Lower lobe of right lung (tissue), 2 donors: Measurements from ENCODE around the gene DDX39A. TPM values are rescaled to one million over a fixed set of nuclear protein-coding genes. Genes with fewer than 3 reads are reported as not detected.

Source experiments
- ATAC-seq, 2 donors: fragments of 200-7000 bp; cut with Tn5 transposase; one replicate each; pipeline ENCODE4 v1.9.1; 2020 to 2022; ENCODE audit warnings: mild to moderate bottlenecking in 2 of 2, moderate library complexity in 2 of 2
- DNase-seq: peaks from one replicate; pipeline ENCODE4 v3.0.0-alpha.2; 2020
- H3K27ac ChIP-seq: fragments of 200-600 bp; one replicate; pipeline ENCODE4 v1.8.0; 2022
- H3K27me3 ChIP-seq: fragments of 200-600 bp; one replicate; pipeline ENCODE4 v1.8.0; 2022; ENCODE audit warnings: low read depth
- H3K36me3 ChIP-seq: fragments of 200-600 bp; one replicate; pipeline ENCODE4 v1.8.0; 2022; ENCODE audit warnings: mild to moderate bottlenecking
- H3K4me1 ChIP-seq: fragments of 200-600 bp; one replicate; pipeline ENCODE4 v1.8.0; 2022
- H3K4me3 ChIP-seq: fragments of 200-600 bp; one replicate; pipeline ENCODE4 v1.8.0; 2022; ENCODE audit warnings: mild to moderate bottlenecking
- H3K9me3 ChIP-seq: fragments of 200-600 bp; one replicate; pipeline ENCODE4 v1.8.0; 2022
- intact Hi-C: fragments of 100-400 bp; cut with DNase I; formaldehyde crosslinking; loops from one replicate; pipeline ENCODE4 v1.11.0; 2022
- total RNA-seq: library from RNA; stranded (reverse); fragmentation: NEBNext Ultra II Directional; extraction: Animal tissue kit (Norgen Biotek cat#: 25700); gene quantifications from one replicate; pipeline ENCODE4 v1.2.1, GENCODE V29; 2021
- TF ChIP-seq, protein P1 (sequence below): fragments of 200-600 bp; IDR thresholded peaks from one replicate; pipeline ENCODE4 v1.8.0; 2022; ENCODE audit warnings: antibody characterized with exemption, mild to moderate bottlenecking
- donor health status: DM: no; HTN: yes; CAD: no; lungs with severe emphysema.

The DDX39A gene
- total RNA-seq, 1 donor from 2014 or later: 59.3 TPM

DNA sequence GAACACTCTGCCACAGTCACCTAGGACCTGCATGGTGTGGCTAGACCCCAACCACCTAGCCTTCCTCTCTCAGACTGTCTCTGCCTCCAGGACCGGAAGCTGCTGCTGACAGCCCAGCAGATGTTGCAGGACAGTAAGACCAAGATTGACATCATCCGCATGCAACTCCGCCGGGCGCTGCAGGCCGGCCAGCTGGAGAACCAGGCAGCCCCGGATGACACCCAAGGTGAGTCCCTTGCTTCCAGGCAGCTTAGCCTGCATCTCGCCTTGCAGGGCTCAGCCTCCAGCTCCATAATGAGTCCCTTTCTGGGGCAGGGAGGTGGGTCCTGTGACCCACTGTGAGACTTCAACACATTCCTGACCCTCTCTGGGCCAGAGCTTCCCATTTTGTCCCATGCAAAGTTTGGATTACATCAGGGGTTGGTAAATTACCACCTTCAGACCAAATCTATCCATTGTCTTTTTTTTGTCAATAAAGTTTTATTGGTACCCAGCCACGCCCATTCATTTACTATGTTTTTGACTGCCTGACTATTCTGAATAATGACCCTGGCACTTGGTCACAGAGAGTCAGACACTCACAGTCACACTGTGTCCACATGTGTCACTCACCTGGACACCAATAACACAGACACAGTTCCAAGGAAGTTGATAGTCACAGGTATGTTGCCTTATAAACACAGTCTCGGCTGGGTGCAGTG is 27.3 kb upstream of the DDX39A start:
- Histone ChIP-seq H3K9me3 (no peaks in the 10 kb centered on the region), H3K4me3 (no peak overlapping the region), H3K4me1 (no peaks in the 10 kb centered on the region), H3K27ac (no peak overlapping the region), H3K27me3 (no peaks in the 10 kb centered on the region), H3K36me3 (peaks cover 100% of the 10 kb centered on the region)
- ATAC-seq (no peak), DNase-seq (no peak)
- TF ChIP-seq, protein P1, sequence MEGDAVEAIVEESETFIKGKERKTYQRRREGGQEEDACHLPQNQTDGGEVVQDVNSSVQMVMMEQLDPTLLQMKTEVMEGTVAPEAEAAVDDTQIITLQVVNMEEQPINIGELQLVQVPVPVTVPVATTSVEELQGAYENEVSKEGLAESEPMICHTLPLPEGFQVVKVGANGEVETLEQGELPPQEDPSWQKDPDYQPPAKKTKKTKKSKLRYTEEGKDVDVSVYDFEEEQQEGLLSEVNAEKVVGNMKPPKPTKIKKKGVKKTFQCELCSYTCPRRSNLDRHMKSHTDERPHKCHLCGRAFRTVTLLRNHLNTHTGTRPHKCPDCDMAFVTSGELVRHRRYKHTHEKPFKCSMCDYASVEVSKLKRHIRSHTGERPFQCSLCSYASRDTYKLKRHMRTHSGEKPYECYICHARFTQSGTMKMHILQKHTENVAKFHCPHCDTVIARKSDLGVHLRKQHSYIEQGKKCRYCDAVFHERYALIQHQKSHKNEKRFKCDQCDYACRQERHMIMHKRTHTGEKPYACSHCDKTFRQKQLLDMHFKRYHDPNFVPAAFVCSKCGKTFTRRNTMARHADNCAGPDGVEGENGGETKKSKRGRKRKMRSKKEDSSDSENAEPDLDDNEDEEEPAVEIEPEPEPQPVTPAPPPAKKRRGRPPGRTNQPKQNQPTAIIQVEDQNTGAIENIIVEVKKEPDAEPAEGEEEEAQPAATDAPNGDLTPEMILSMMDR: no peak
- intact Hi-C loops: no loop called here

DNA sequence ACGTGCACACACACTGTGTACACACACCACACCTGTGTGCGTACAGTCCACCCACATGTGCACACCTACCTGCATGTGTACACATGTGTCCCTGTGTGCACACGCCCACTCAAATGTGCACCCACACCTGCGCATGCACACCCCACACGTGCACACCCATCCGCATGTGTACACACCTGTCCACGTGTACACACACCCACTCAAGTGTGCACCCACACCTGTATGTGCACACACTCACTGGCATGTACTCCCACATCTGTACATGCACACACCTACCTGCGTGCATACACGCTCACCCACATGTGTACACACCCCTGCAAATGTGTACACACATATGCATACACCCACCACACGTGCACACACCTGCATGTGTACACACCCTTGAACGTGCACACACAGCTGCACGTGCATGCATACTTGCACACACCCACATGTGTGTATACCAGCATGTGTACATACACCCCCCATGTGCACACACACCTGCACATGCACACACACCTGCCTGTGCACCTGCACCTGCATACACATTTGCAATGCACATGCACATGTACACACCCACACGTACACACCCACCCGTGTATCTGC is 24.6 kb upstream of the DDX39A start:
- DNase-seq (no peak), ATAC-seq (no peak)
- Histone ChIP-seq H3K36me3 (peaks cover 78% of the 10 kb centered on the region), H3K4me3 (no peak overlapping the region), H3K4me1 (peaks cover 24% of the 10 kb centered on the region), H3K27me3 (no peaks in the 10 kb centered on the region), H3K9me3 (no peaks in the 10 kb centered on the region), H3K27ac (no peak overlapping the region)
- intact Hi-C loops: no loop called here
- TF ChIP-seq, protein P1: no peak

DNA sequence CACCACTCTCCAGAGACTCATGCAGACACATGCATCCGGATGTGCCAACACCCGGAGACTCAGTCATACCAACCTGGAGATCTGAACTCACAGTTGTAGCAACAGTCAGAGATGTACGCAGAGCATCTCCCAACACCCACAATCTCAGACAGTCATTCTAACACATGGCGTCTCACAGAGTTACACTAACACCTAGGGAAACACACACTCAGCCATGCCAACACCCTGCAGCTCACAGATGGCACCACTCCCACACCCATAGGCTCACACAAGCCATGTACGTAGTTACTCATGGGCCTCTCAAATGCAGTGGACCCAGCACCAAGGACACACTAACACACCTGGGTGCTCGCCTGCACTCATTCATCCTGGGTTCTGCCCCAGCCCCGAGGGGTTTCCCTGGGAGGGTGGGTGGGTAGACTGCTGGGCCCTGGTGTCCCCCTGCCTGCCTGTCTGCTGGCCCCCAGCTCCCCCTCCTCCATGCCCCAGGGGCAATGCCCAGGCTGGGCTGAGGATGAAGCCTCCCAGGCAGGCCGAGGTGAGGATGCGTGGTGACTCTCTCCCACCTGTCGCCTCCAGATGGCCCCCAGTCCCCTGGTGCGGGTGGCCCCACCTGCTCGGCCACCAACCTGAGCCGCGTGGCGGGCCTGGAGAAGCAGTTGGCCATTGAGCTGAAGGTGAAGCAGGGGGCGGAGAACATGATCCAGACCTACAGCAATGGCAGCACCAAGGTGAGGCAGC is 23.9 kb upstream of the DDX39A start:
- ATAC-seq: no peak
- Histone ChIP-seq H3K27me3 (no peaks in the 10 kb centered on the region), H3K27ac (no peak overlapping the region), H3K36me3 (peaks cover 71% of the 10 kb centered on the region), H3K4me1 (peaks cover 30% of the 10 kb centered on the region), H3K9me3 (no peaks in the 10 kb centered on the region), H3K4me3 (no peak overlapping the region)
- intact Hi-C loops: no loop called here
- TF ChIP-seq, protein P1: no peak
- no peak for DNase-seq

DNA sequence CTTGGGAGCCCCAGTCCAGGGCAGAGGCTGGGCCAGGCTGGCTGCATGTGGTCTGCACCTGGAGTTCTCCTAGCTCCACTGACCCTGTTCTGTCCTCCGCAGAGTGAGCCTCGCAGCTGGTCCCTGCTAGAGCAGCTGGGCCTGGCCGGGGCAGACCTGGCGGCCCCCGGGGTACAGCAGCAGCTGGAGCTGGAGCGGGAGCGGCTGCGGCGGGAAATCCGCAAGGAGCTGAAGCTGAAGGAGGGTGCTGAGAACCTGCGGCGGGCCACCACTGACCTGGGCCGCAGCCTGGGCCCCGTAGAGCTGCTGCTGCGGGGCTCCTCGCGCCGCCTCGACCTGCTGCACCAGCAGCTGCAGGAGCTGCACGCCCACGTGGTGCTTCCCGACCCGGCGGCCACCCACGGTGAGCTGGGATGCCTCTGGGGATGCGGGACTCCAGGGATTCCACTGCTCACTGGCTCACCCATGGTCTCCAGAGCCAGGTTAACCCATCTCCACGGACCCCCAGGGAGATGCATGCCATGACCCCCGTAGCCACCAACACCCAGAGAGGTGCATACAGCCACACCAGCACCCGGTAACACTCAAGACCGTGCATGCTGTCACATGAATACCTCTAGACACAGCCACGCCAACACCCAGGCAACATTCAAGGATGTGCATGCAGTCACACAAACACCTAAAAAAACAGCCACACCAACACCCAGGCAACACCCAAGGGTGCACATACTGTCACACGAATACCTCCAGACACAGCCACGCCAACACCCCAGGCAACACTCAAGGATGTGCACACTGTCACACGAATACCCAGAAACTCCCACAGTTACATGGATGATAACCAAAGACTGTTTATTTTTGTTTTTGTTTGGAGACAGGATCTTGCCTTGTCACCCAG is 22.1 kb upstream of the DDX39A start:
- Histone ChIP-seq H3K27me3 (no peaks in the 10 kb centered on the region), H3K4me3 (peak overlapping the region; percentile 57), H3K27ac (peak overlapping the region; percentile 68), H3K4me1 (peaks cover 47% of the 10 kb centered on the region), H3K9me3 (no peaks in the 10 kb centered on the region), H3K36me3 (peaks cover 58% of the 10 kb centered on the region)
- DNase-seq: no peak
- ATAC-seq: peak; percentile 2 to 9
- intact Hi-C loops: no loop called here
- TF ChIP-seq, protein P1: no peak

DNA sequence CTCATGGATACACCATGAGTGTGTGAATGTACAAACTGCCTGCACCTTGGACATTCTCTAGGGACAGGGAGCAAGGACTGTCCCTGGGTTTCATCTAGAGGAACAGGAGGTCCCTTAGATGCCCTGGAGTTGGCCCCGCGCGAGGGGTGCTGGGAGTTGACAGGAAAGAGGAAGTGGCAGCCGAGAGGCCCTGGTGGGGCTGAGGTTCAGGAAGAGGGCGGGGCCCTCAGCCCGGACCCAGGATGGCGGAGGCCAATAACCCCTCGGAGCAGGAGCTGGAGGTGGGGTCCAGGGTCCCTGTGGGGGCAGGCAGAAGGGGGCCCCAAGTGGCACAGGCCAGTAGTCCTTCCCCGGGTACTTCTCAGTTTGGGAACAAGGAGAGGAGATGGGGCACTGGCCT is 20.9 kb upstream of the DDX39A start:
- Histone ChIP-seq H3K27me3 (no peaks in the 10 kb centered on the region), H3K4me1 (peaks cover 59% of the 10 kb centered on the region), H3K27ac (peak overlapping the region; percentile 68), H3K4me3 (peak overlapping the region; percentile 57), H3K9me3 (no peaks in the 10 kb centered on the region), H3K36me3 (peaks cover 52% of the 10 kb centered on the region)
- DNase-seq (peak; percentile 93), ATAC-seq (peak; percentile 80 to 86)
- TF ChIP-seq, protein P1: no peak
- intact Hi-C loops: no loop called here
